Tibial artery (tissue), 4 donors: ENCODE data around the gene TMEM63B.

Experiments
- DNase-seq, 2 donors: peaks; one replicate each; pipeline ENCODE4 v3.0.0-alpha.2; 2019
- H3K27ac ChIP-seq, 2 donors: fragments of 200-600 bp; sonication (generic) in 1 of 2; 1 replicate in 1 of 2; 2 replicates in 1 of 2; pipeline ENCODE4 v1.5.1; 2018 to 2019; ENCODE audit warnings: mild to moderate bottlenecking in 1 of 2
- H3K27me3 ChIP-seq, 2 donors: fragments of 200-600 bp; sonication (generic) in 1 of 2; one replicate each; pipeline versions ENCODE4 v1.5.1 to v1.6.0; 2016 to 2019
- H3K36me3 ChIP-seq, 3 donors: fragments of 200-600 bp; sonication (generic) in 2 of 3; one replicate each; pipeline ENCODE4 v1.5.1; 2016 to 2019; ENCODE audit warnings: mild to moderate bottlenecking in 2 of 3
- H3K4me1 ChIP-seq, 4 donors: fragments of 200-600 bp; sonication (generic) in 2 of 4; 1 replicate in 3 of 4; 2 replicates in 1 of 4; pipeline ENCODE4 v1.5.1; 2016 to 2019
- H3K4me3 ChIP-seq, 2 donors: fragments of 200-600 bp; sonication (generic) in 1 of 2; 1 replicate in 1 of 2; 2 replicates in 1 of 2; pipeline ENCODE4 v1.5.1; 2018 to 2019; ENCODE audit warnings: mild to moderate bottlenecking in 2 of 2
- H3K9me3 ChIP-seq, 3 donors: fragments of 200-600 bp; sonication (generic) in 1 of 3; one replicate each; pipeline ENCODE4 v1.5.1; 2016 to 2019
- intact Hi-C: fragments of 100-400 bp; cut with DNase I; formaldehyde crosslinking; loops from one replicate; pipeline ENCODE4 v1.15.0; 2023; ENCODE audit warnings: low total_unique reads
- TF ChIP-seq, protein P1 (sequence below), 2 experiments: fragments of 200-600 bp in 1 of 2; fragments of 450-650 bp in 1 of 2; IDR thresholded peaks; one replicate each; pipeline ENCODE4 v1.5.1; 2017 to 2019; ENCODE audit warnings: antibody characterized with exemption in 2 of 2, mild to moderate bottlenecking in 1 of 2, moderate library complexity in 1 of 2

The TMEM63B gene

DNA sequence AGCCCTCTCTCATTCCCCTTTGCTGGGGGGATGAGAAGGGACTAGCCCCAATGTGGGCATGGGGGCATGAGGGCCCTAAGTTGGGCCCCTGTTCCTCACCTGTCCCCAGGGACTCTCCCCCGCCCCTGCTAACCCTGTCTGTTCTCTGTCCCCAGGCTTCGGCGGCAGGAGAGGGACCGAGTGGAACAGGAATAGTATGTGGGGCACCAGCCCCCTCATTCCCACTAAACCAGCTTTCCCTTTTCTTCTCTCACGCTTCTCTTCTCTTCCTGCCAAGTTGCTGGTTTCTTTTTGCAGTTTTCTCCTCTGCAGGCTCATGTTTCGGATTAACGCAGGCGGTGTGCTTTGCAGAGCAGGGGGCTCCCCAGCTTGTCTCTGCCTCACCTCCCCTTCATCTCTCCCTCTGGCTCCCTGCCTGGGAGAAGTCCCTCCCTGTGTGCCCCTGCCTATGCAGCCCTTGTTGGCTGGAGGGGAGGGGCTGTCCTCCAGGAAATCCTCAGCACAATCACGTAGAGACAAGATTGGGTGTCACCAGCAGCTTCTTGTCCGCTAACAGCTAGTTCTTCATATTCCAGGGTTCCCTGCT is 7.9 kb downstream of the TMEM63B start:
- no peak for DNase-seq
- H3K4me3 ChIP-seq: no peak overlapping the region
- H3K36me3 ChIP-seq: peaks cover 18 to 58% (median 54%) of the 10 kb centered on the region in 3 donors
- intact Hi-C loops: no loop called here
- peaks cover 0 to 14% (median 9%) of the 10 kb centered on the region in 4 donors for H3K4me1 ChIP-seq
- H3K27ac ChIP-seq: no peak overlapping the region
- TF ChIP-seq, protein P1, sequence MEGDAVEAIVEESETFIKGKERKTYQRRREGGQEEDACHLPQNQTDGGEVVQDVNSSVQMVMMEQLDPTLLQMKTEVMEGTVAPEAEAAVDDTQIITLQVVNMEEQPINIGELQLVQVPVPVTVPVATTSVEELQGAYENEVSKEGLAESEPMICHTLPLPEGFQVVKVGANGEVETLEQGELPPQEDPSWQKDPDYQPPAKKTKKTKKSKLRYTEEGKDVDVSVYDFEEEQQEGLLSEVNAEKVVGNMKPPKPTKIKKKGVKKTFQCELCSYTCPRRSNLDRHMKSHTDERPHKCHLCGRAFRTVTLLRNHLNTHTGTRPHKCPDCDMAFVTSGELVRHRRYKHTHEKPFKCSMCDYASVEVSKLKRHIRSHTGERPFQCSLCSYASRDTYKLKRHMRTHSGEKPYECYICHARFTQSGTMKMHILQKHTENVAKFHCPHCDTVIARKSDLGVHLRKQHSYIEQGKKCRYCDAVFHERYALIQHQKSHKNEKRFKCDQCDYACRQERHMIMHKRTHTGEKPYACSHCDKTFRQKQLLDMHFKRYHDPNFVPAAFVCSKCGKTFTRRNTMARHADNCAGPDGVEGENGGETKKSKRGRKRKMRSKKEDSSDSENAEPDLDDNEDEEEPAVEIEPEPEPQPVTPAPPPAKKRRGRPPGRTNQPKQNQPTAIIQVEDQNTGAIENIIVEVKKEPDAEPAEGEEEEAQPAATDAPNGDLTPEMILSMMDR (IDR thresholded peaks at IDR 0.05): no peak
- no peaks in the 10 kb centered on the region for H3K27me3 ChIP-seq
- H3K9me3 ChIP-seq: no peaks in the 10 kb centered on the region

DNA sequence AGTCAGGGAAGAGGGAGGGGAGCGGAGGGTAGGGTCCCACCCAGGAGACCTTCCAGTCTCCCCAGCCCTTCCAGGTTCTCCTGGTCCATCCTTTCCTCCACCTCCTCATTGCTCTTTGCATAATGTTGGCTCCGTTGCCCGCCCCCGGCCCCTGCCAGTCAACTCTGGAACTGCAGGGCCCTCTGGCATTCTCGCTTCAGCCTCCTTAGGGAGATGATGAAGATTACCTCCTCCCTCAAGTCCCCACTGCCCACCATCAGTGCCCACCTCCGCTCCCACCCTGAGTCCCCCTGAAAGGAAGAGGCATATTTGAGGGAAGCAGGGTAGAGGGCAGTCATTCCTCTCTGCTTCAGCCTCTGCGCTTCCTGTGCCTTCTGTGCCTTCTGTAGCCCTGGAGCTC is 8.5 kb downstream of the TMEM63B start:
- H3K4me3 ChIP-seq: no peak overlapping the region
- H3K9me3 ChIP-seq: no peaks in the 10 kb centered on the region
- H3K27me3 ChIP-seq: no peaks in the 10 kb centered on the region
- peaks cover 24 to 65% (median 60%) of the 10 kb centered on the region in 3 donors for H3K36me3 ChIP-seq
- H3K4me1 ChIP-seq: peaks cover 0 to 14% (median 9%) of the 10 kb centered on the region in 4 donors
- H3K27ac ChIP-seq: no peak overlapping the region
- no peak for DNase-seq
- TF ChIP-seq, protein P1 (IDR thresholded peaks at IDR 0.05): no peak
- intact Hi-C loops: no loop called here

DNA sequence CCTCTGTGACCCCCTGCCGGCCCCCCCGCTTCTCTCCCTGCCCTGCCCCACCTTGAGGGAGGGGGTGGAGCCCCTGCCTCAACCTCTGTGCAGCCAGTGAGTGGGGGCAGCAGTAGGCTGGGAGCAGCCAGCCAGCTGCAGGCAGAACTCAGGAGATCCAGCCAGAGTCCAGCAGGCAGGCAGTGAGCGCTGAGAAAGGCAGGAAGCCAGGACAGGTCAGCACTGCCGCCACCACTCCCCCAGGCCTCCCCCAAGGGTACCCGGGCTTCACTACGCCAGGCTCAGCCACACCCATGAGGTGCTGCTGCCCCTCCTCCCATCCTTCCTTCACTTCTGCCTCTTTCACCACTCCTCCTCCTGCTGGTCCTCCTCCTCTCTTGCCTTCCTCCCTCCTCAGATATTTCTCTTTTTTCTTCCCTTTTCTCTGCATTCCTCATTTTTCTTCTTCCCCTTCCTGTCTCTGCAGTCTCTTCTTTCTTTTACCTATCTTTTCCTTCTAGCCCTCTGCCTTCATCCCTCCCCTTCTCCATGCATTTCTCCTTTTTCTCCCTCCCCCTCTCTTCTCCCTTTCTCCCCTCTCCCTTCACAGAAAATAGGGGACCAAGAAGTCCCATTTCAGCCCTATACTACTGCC is 11.5 kb downstream of the TMEM63B start:
- H3K36me3 ChIP-seq: peaks cover 36 to 92% (median 75%) of the 10 kb centered on the region in 3 donors
- no peaks in the 10 kb centered on the region for H3K9me3 ChIP-seq
- H3K4me3 ChIP-seq: no peak overlapping the region
- no peak for DNase-seq
- H3K27me3 ChIP-seq: no peaks in the 10 kb centered on the region
- TF ChIP-seq, protein P1 (IDR thresholded peaks at IDR 0.05): no peak
- no peak overlapping the region for H3K27ac ChIP-seq
- H3K4me1 ChIP-seq: peaks cover 0 to 3% (median 1%) of the 10 kb centered on the region in 4 donors
- intact Hi-C loops: no loop called here

DNA sequence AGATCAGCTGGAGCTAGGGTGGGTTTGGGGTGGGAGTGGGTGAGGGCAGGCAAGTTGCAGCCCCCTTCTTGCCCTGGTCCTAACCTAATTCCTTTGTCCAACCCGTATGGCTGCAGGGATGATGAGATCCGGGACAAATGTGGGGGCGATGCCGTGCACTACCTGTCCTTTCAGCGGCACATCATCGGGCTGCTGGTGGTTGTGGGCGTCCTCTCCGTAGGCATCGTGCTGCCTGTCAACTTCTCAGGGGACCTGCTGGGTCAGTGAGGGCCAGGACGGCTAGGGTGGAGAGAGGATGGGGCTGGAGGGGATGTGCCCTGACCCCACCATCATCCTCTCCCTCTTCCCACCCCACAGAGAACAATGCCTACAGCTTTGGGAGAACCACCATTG is 12.0 kb downstream of the TMEM63B start:
- no peak overlapping the region for H3K4me3 ChIP-seq
- H3K27me3 ChIP-seq: no peaks in the 10 kb centered on the region
- no peaks in the 10 kb centered on the region for H3K4me1 ChIP-seq
- DNase-seq: no peak
- TF ChIP-seq, protein P1 (IDR thresholded peaks at IDR 0.05): no peak
- no peaks in the 10 kb centered on the region for H3K9me3 ChIP-seq
- peaks cover 40 to 97% (median 80%) of the 10 kb centered on the region in 3 donors for H3K36me3 ChIP-seq
- no peak overlapping the region for H3K27ac ChIP-seq
- intact Hi-C loops: no loop called here

DNA sequence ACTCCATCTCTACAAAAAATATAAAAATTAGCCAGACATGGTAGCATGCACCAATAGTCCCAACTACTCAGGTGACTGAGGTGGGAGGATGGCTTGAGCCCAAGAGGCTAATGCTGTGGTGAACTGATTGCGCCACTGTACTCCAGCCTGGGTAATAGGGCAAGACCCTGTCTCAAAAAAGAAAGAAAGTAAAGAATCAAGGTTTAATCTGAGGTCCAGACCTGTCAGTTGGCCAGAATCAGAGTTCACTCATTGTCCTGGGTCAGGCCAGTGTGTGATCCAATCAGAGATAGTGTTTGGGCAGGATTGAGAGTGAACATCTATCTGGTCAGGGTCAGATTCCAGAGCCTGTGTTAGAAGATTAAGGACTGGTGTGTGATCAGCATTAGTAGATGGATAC is 15.5 kb downstream of the TMEM63B start:
- DNase-seq: no peak
- Histone ChIP-seq H3K27ac (no peak overlapping the region), H3K27me3 (no peaks in the 10 kb centered on the region), H3K4me1 (no peaks in the 10 kb centered on the region), H3K36me3 (peaks cover 40 to 96% (median 75%) of the 10 kb centered on the region in 3 donors), H3K4me3 (no peak overlapping the region), H3K9me3 (no peaks in the 10 kb centered on the region)
- intact Hi-C loops: no loop called here
- TF ChIP-seq, protein P1 (IDR thresholded peaks at IDR 0.05): no peak
